Measurements from ENCODE around the gene DGKI. TPM values are rescaled to one million over a fixed set of nuclear protein-coding genes. Genes with fewer than 3 reads are reported as not detected.

Gene DGKI
- polyA plus RNA-seq, 2 of the 4 experiments (the other 2 are of a cell fraction), result 0.05 to 0.08 TPM

DNA sequence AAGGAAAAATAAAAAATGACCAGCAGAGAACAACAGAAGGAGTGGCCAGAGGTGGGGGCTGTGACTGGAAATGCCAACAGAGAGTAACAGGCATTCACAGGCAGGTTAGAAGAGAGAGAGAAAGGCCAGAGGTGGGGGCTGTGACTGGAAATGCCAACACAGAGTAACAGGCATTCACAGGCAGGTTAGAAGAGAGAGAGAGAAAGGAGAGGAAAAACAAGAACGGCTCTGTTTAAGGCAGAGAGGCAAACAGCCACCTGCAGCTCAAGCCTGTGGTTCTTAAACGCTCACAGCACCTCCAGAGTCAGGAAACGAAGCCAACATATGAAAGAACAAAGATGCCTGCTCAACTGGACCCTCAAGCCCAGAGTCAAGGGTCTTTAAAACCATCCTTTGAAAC is 39.5 kb upstream of the DGKI start (continued):
- TF ChIP-seq, protein P1, sequence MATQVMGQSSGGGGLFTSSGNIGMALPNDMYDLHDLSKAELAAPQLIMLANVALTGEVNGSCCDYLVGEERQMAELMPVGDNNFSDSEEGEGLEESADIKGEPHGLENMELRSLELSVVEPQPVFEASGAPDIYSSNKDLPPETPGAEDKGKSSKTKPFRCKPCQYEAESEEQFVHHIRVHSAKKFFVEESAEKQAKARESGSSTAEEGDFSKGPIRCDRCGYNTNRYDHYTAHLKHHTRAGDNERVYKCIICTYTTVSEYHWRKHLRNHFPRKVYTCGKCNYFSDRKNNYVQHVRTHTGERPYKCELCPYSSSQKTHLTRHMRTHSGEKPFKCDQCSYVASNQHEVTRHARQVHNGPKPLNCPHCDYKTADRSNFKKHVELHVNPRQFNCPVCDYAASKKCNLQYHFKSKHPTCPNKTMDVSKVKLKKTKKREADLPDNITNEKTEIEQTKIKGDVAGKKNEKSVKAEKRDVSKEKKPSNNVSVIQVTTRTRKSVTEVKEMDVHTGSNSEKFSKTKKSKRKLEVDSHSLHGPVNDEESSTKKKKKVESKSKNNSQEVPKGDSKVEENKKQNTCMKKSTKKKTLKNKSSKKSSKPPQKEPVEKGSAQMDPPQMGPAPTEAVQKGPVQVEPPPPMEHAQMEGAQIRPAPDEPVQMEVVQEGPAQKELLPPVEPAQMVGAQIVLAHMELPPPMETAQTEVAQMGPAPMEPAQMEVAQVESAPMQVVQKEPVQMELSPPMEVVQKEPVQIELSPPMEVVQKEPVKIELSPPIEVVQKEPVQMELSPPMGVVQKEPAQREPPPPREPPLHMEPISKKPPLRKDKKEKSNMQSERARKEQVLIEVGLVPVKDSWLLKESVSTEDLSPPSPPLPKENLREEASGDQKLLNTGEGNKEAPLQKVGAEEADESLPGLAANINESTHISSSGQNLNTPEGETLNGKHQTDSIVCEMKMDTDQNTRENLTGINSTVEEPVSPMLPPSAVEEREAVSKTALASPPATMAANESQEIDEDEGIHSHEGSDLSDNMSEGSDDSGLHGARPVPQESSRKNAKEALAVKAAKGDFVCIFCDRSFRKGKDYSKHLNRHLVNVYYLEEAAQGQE (IDR thresholded peaks at IDR 0.05), result no peak
- TF ChIP-seq GATA3 (IDR thresholded peaks at IDR 0.05; ENCODE audit: borderline replicate concordance), result no peak

DNA sequence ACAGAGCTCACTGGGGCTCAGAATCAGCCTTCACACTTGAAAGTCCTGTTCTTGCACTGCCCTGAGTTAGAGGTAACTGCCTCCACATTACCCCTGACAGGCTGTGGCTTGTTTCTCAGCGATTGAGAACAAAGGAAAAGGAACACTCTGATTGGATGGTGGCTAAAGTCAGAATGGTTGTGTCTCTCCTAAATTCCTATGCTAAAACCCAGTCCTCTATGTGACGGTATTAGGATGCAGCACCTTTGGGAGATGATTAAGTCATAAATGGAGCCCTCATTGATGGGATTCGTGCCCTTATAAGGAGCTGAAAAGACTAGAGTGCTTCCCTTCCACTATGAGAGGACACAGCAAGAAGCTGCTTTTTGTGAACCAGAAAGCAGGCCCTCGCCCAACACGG is 38.9 kb upstream of the DGKI start:
- Histone ChIP-seq H3K4me3 (no peak overlapping the region), H3K9me3 (peaks cover 15% of the 10 kb centered on the region), H3K27ac (no peak overlapping the region), H3K4me2 (no peak overlapping the region), H3K4me1 (peaks cover 16% of the 10 kb centered on the region)
- CTCF ChIA-PET, result interaction anchor here (0.6 to 2.9 kb wide), 7 partner anchors 9 to 259 kb away, joined by 3 to 14 read pairs (median 3); no protein-coding TSS in a partner anchor
- ATAC-seq (no peak), FAIRE-seq (no peak), DNase-seq (ENCODE audit: low read depth in 1 of 2, low spot score in 1 of 2) (no peak)
- 97% methylated on average over 5 of the region's 5 CpGs for WGBS (ENCODE audit: missing lambda C conversion rate)
- POLR2A ChIA-PET, result no interaction called here
- TF ChIP-seq, protein P2, sequence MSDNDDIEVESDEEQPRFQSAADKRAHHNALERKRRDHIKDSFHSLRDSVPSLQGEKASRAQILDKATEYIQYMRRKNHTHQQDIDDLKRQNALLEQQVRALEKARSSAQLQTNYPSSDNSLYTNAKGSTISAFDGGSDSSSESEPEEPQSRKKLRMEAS (IDR thresholded peaks at IDR 0.05), result no peak
- TF ChIP-seq KDM1A (IDR thresholded peaks at IDR 0.05; ENCODE audit: low read depth) (no peak), HDAC2 (IDR thresholded peaks at IDR 0.05) (no peak), HOXB5 (CRISPR knock-in tag; IDR thresholded peaks at IDR 0.05) (no peak), JUNB (IDR thresholded peaks at IDR 0.05) (no peak), HOXB13 (CRISPR knock-in tag; IDR thresholded peaks at IDR 0.05; ENCODE audit: low read depth) (no peak), FOSB (CRISPR knock-in tag; IDR thresholded peaks at IDR 0.05) (no peak), JUN (IDR thresholded peaks at IDR 0.05) (no peak), KDM5A (IDR thresholded peaks at IDR 0.05) (no peak), HEYL (CRISPR knock-in tag; IDR thresholded peaks at IDR 0.05) (no peak), BHLHE40 (IDR thresholded peaks at IDR 0.05; ENCODE audit: low read depth, low read length) (no peak), POLR2AphosphoS2 (conservative IDR thresholded peaks at IDR 0.05; ENCODE audit: low read length) (no peak)
- TF ChIP-seq, protein P3, sequence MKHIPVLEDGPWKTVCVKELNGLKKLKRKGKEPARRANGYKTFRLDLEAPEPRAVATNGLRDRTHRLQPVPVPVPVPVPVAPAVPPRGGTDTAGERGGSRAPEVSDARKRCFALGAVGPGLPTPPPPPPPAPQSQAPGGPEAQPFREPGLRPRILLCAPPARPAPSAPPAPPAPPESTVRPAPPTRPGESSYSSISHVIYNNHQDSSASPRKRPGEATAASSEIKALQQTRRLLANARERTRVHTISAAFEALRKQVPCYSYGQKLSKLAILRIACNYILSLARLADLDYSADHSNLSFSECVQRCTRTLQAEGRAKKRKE (CRISPR knock-in tag; IDR thresholded peaks at IDR 0.05; ENCODE audit: low read depth), result no peak
- TF ChIP-seq, protein P4, sequence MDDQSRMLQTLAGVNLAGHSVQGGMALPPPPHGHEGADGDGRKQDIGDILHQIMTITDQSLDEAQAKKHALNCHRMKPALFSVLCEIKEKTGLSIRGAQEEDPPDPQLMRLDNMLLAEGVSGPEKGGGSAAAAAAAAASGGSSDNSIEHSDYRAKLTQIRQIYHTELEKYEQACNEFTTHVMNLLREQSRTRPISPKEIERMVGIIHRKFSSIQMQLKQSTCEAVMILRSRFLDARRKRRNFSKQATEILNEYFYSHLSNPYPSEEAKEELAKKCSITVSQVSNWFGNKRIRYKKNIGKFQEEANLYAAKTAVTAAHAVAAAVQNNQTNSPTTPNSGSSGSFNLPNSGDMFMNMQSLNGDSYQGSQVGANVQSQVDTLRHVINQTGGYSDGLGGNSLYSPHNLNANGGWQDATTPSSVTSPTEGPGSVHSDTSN (IDR thresholded peaks at IDR 0.05), result no peak
- TF ChIP-seq, protein P5, sequence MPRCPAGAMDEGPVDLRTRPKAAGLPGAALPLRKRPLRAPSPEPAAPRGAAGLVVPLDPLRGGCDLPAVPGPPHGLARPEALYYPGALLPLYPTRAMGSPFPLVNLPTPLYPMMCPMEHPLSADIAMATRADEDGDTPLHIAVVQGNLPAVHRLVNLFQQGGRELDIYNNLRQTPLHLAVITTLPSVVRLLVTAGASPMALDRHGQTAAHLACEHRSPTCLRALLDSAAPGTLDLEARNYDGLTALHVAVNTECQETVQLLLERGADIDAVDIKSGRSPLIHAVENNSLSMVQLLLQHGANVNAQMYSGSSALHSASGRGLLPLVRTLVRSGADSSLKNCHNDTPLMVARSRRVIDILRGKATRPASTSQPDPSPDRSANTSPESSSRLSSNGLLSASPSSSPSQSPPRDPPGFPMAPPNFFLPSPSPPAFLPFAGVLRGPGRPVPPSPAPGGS (IDR thresholded peaks at IDR 0.05), result no peak
- TF ChIP-seq, protein P1 (IDR thresholded peaks at IDR 0.05), result no peak
